ENCODE measurements around the gene CALR. TPM values are rescaled to one million over a fixed set of nuclear protein-coding genes. Genes with fewer than 3 reads are reported as not detected.

CALR gene
- total RNA-seq, 4 donors from 2014 or later, result 349 to 570 (median 439) TPM

DNA sequence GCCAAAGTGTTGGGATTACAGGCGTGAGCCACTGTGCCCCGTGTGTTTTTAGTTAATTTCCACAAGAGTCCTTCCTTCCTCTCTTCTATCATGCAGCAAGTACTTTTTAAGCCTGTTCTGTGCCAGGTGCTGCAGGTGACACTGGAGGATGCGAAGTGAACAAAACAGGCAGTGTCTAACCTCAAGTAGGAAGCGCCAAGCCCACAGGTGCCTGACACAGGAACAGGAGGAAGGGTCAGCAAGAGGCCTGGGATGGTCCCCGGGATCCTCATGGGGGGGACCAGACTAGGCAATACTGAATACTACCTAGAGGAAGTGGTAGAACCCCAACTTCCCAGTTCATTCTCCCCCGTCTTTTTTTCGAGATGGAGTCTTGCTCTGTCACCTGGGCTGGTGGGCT, 1.8 kb upstream of the CALR start:
- TF ChIP-seq, protein P1, sequence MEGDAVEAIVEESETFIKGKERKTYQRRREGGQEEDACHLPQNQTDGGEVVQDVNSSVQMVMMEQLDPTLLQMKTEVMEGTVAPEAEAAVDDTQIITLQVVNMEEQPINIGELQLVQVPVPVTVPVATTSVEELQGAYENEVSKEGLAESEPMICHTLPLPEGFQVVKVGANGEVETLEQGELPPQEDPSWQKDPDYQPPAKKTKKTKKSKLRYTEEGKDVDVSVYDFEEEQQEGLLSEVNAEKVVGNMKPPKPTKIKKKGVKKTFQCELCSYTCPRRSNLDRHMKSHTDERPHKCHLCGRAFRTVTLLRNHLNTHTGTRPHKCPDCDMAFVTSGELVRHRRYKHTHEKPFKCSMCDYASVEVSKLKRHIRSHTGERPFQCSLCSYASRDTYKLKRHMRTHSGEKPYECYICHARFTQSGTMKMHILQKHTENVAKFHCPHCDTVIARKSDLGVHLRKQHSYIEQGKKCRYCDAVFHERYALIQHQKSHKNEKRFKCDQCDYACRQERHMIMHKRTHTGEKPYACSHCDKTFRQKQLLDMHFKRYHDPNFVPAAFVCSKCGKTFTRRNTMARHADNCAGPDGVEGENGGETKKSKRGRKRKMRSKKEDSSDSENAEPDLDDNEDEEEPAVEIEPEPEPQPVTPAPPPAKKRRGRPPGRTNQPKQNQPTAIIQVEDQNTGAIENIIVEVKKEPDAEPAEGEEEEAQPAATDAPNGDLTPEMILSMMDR (IDR thresholded peaks at IDR 0.05), result no peak
- ATAC-seq (ENCODE audit: low FRiP score) (no peak), DNase-seq (ENCODE audit: low spot score) (no peak)

DNA sequence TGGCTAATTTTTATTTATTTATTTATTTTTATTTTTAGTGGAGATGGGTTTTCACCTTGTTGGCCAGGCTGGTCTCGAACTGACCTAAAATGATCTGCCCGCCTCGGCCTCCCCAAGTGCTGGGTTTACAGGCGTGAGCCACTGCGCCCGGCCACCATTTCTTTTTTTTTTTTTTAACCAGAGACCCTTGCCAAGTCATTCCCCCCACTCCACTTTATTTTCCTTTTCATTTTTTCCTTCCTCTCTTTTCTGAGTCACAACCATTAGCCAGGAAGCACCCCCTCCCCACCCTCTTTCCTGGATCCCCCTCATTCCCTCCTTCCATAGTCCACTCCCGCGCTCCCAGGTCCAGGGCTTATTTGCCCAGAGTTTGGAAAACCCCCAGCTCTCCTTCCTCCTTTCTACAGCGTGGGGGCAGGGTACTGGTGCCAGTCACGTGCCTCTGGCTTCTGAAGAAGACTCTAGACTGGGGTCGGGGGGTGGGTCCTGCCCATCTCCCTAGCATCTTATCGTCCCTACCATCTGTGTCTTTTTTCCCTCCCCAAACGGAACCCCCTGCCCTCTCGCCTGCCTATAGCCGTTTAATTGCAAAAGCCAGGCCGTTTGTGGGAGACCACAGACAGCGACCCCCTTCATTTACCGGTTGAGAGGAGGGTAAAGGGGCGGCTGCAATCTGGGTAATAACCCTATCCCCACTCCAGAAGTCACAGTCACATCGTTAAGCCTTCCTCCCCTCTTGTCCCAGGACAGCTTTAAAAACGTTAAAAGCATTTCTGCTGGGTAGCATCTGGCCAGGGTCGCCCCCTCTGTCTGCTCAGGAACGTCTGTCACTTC, 1.1 kb upstream of the CALR start:
- ATAC-seq (ENCODE audit: low FRiP score) (no peak), DNase-seq (ENCODE audit: low spot score) (no peak)

DNA sequence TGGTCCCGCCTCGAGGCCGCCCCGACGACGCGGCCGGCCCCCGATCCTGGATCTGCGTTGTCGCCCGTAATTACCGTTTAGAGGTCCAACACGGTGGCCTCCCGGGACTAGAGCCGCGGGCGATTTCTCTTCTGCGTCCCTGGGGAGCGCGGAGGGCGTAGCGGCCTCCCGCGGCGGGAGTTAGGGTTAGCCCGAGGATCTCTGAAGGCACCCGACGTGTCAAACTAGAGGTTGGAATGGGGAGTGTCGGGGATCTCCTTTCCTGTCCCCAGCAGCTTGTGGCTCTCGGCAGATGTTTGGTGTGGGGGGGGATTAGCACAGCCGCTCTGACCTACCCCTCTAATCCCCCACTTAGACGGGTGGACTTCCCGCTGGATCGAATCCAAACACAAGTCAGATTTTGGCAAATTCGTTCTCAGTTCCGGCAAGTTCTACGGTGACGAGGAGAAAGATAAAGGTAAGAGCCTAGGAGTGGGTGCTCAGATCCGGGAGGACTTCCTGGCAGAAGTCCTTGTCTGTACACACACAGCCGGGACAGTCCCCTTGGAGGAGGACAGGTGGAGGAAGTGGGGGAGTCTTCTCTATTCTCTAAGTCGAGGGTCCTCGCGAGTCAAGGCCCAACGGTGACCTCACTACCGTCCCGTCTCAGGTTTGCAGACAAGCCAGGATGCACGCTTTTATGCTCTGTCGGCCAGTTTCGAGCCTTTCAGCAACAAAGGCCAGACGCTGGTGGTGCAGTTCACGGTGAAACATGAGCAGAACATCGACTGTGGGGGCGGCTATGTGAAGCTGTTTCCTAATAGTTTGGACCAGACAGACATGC, 581 bp downstream of the CALR start:
- TF ChIP-seq, protein P1 (IDR thresholded peaks at IDR 0.05), result no peak
- DNase-seq (ENCODE audit: low spot score), result no peak
- ATAC-seq (ENCODE audit: low FRiP score), result peak; percentile 7

More for the DNA sequence above, 1.1 kb upstream of the CALR start:
- TF ChIP-seq, protein P1 (IDR thresholded peaks at IDR 0.05), result no peak

DNA sequence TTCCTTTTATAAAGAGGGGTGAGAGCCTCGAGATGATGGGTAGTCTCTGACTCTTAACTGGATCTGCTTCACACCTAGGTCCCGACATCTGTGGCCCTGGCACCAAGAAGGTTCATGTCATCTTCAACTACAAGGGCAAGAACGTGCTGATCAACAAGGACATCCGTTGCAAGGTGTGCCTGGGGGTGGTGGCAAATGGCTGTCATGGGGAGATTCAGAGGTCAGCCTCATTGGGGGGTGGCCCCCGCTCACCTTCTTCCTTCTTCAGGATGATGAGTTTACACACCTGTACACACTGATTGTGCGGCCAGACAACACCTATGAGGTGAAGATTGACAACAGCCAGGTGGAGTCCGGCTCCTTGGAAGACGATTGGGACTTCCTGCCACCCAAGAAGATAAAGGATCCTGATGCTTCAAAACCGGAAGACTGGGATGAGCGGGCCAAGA, 1.6 kb downstream of the CALR start:
- ATAC-seq (ENCODE audit: low FRiP score) (no peak), DNase-seq (ENCODE audit: low spot score) (no peak)
- TF ChIP-seq, protein P1 (IDR thresholded peaks at IDR 0.05), result no peak

DNA sequence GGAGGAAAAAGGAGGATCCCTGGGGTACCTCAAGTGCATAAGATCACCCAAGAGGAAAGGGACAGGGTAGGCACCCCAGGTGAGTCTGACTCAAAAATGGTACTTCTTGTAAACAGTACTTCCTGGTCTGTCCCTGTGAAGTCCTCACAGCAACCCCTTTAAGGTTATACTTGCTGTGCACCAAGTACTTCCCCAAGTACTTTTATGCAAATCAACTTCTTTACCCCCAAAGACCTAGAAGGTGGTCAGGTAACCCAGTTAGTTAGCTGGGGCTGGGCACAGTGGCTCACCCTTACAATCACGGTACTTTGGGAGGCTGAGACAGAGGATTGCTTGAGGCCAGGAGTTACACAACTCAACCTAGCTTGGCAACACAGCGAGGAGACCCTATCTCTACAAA, 2.5 kb downstream of the CALR start:
- ATAC-seq (ENCODE audit: low FRiP score) (no peak), DNase-seq (ENCODE audit: low spot score) (no peak)
- TF ChIP-seq, protein P1 (IDR thresholded peaks at IDR 0.05), result no peak

DNA sequence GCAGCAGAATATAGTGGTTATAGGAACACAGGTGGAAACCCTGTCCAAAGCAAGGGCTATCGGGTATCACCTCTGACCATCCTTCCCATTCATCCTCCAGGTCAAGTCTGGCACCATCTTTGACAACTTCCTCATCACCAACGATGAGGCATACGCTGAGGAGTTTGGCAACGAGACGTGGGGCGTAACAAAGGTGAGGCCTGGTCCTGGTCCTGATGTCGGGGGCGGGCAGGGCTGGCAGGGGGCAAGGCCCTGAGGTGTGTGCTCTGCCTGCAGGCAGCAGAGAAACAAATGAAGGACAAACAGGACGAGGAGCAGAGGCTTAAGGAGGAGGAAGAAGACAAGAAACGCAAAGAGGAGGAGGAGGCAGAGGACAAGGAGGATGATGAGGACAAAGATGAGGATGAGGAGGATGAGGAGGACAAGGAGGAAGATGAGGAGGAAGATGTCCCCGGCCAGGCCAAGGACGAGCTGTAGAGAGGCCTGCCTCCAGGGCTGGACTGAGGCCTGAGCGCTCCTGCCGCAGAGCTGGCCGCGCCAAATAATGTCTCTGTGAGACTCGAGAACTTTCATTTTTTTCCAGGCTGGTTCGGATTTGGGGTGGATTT, 5.1 kb downstream of the CALR start:
- no peak for DNase-seq (ENCODE audit: low spot score)
- ATAC-seq (ENCODE audit: low FRiP score), result no peak
- TF ChIP-seq, protein P1 (IDR thresholded peaks at IDR 0.05), result no peak
